Measurements from ENCODE around the gene TRIM24. TPM values are rescaled to one million over a fixed set of nuclear protein-coding genes. Genes with fewer than 3 reads are reported as not detected.

The TRIM24 gene
- total RNA-seq, 1 donor from 2014 or later: 23.9 TPM

DNA sequence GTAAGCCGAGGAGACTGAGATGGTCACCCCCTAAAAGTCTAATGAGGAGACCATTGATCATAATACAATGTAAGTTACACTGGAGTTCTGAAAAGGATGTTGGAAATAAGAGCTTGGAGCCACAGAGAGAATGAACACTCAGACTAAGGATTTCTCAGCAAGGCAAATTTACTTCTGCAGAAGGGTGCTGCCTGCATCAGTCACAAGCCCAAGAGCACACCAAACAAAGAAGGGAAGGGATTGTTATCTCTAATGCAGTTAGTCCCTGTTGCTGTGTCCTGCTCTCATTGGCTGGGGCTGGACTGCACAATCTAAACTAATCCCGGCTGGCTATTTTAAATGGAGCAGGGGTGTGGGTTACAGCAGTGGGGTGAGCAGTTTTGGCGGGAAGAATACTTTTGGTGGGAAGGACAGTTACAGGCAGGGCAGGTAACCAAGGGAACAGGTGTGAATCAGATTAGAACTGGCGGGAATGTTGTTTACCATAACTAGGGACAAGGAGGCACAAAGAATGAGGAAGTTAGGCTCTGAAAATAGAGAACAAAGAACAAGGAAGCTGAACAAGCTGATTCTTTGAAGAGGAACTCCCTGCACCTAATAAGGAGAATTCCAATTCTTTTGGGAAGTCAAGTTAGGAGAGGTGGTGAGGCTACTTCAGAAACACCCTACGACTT is 30.3 kb upstream of the TRIM24 start:
- no peak for ATAC-seq
- TF ChIP-seq, protein P1, sequence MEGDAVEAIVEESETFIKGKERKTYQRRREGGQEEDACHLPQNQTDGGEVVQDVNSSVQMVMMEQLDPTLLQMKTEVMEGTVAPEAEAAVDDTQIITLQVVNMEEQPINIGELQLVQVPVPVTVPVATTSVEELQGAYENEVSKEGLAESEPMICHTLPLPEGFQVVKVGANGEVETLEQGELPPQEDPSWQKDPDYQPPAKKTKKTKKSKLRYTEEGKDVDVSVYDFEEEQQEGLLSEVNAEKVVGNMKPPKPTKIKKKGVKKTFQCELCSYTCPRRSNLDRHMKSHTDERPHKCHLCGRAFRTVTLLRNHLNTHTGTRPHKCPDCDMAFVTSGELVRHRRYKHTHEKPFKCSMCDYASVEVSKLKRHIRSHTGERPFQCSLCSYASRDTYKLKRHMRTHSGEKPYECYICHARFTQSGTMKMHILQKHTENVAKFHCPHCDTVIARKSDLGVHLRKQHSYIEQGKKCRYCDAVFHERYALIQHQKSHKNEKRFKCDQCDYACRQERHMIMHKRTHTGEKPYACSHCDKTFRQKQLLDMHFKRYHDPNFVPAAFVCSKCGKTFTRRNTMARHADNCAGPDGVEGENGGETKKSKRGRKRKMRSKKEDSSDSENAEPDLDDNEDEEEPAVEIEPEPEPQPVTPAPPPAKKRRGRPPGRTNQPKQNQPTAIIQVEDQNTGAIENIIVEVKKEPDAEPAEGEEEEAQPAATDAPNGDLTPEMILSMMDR (IDR thresholded peaks at IDR 0.05): no peak
- Histone ChIP-seq H3K9me3 (peaks cover 12% of the 10 kb centered on the region), H3K4me3 (no peak overlapping the region), H3K27me3 (no peaks in the 10 kb centered on the region), H3K4me1 (no peaks in the 10 kb centered on the region), H3K36me3 (no peaks in the 10 kb centered on the region), H3K27ac (no peak overlapping the region)
- intact Hi-C loops (cut with DNase I): no loop called here
- DNase-seq: no peak

DNA sequence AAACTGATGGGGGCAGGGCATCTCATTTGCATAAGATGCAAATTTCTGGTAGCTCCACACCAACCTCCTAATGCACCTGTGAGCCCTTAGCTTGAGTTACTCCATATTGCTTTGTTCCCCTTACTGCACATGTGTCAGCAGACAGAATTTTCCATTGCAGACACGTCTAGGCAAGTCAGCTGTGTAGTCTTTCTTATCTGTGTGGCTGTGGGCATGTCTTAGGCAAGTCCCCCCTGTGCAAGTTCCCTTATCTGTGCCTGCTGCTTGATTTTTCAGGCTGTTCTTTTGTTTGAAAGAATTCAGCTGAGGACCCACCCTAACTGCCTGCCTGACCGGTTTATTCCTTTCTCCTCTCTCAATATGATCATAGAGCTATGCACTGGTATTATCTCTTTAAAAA is 28.5 kb upstream of the TRIM24 start:
- ATAC-seq (no peak), DNase-seq (no peak)
- intact Hi-C loops (cut with DNase I): no loop called here
- TF ChIP-seq, protein P1 (IDR thresholded peaks at IDR 0.05): no peak
- no peak overlapping the region for H3K27ac ChIP-seq
- no peaks in the 10 kb centered on the region for H3K4me1 ChIP-seq
- no peak overlapping the region for H3K4me3 ChIP-seq
- no peaks in the 10 kb centered on the region for H3K27me3 ChIP-seq
- H3K36me3 ChIP-seq: no peaks in the 10 kb centered on the region
- peaks cover 12% of the 10 kb centered on the region for H3K9me3 ChIP-seq

DNA sequence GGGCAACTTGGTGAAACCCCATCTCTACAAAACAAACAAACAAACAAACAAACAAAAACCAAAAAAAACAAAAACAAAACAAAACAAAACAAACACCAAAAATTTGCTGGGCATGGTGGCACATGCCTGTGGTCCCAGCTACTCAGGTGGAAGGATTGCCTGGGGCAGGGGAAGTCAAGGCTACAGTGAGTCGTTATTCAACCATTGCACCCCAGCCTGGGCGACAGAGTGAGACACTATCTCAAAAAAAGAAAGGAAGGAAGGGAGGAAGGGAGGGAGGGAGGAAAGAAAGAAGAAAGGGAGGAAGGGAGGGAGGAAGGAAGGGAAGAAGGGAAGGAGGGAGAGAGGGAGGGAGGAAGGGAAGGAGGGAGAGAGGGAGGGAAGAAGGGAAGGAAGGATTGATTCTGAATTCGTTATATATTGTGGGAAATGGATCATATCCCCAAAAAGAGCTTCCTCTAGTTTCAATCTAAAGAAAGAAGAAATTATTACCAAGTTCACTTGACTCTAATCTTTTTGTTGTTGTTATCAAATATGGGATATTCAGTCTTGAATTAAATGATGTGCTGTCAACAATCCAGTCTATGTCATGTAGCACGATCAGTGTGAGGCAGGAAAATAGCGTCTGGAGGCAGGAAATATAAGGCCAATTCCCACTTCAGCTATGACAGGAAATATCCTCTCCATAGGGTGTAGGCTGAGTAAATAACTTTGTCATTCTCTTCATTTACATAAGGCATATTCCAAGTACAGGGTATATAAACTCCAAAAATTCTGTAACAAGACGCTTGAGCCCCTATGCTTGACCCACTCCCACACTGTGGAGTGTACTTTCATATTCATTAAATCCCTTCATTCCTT is 26.2 kb upstream of the TRIM24 start:
- intact Hi-C loops (cut with DNase I): no loop called here
- no peak for ATAC-seq
- no peaks in the 10 kb centered on the region for H3K4me1 ChIP-seq
- TF ChIP-seq, protein P1 (IDR thresholded peaks at IDR 0.05): no peak
- no peak overlapping the region for H3K27ac ChIP-seq
- DNase-seq: no peak
- no peaks in the 10 kb centered on the region for H3K36me3 ChIP-seq
- H3K4me3 ChIP-seq: no peak overlapping the region
- H3K9me3 ChIP-seq: peaks cover 12% of the 10 kb centered on the region
- no peaks in the 10 kb centered on the region for H3K27me3 ChIP-seq

DNA sequence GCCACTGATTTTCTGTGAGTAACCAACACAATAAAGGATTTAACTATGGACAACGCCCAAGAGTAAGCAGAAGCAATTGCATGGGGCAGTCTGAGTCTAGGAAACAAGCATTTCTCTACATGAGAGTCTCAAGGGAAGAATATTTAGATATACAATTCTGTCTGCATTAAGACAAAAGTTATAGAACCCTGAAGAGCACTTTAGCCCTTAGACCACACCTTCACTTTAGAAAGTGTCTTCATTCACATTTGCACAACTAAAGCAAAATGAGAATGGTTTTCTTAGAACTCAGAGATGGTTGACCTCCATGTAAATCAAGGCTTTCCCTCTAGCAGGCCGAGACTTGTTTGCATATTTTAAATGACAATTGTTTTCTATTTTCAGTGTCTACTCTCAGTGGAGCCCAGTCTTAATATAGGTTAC is 25.5 kb upstream of the TRIM24 start:
- no peak overlapping the region for H3K4me3 ChIP-seq
- DNase-seq (no peak), ATAC-seq (no peak)
- H3K27ac ChIP-seq: no peak overlapping the region
- intact Hi-C loops (cut with DNase I): no loop called here
- TF ChIP-seq, protein P1 (IDR thresholded peaks at IDR 0.05): no peak
- H3K4me1 ChIP-seq: no peaks in the 10 kb centered on the region
- peaks cover 9% of the 10 kb centered on the region for H3K9me3 ChIP-seq
- no peaks in the 10 kb centered on the region for H3K36me3 ChIP-seq
- no peaks in the 10 kb centered on the region for H3K27me3 ChIP-seq

DNA sequence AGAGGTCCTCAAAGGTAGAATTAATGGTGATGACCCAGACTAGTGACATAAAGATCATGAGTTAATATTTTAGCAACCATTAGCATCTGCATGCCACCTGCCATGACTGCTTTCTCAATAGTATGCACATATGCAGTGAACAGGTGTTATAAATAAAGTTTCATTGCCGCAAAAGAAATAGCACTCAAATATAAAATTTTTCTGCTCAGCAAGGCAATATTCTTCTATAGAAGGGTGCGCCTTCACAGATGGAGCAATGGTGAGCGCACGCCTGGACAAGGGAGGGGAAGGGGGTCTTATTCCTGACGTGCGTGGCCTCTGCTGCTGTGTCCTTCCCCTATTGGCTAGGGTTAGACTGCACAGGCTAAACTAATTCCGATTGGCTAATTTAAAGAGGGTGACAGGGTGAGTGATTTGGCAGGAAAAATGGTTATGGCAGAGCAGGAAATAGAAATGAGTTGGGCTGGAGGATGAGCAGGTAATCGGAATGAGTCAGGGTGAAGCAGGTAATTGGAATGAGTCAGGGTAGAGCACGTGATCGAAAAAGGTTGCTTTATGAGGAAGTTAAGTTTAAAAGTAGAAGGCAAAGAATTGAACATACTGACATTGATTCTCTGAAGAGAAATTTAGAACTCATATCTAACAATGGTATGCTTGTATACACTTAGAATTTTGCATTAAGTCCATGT is 24.7 kb upstream of the TRIM24 start:
- no peak overlapping the region for H3K27ac ChIP-seq
- no peaks in the 10 kb centered on the region for H3K36me3 ChIP-seq
- no peak overlapping the region for H3K4me3 ChIP-seq
- no peaks in the 10 kb centered on the region for H3K27me3 ChIP-seq
- no peaks in the 10 kb centered on the region for H3K4me1 ChIP-seq
- DNase-seq (no peak), ATAC-seq (no peak)
- intact Hi-C loops (cut with DNase I): no loop called here
- H3K9me3 ChIP-seq: peaks cover under 1% of the 10 kb centered on the region
- TF ChIP-seq, protein P1 (IDR thresholded peaks at IDR 0.05): no peak
